GM20431 (cell line): ENCODE data around the gene MTFP1.
"Not testable (repeated sequence)": the region's sequence is repeated elsewhere in the genome, so short reads cannot be mapped to it uniquely, and the experiment has no call there.

ENCODE experiments used
- in situ Hi-C: fragments of 300-500 bp; cut with MseI, MboI; formaldehyde crosslinking; loops from one replicate; pipeline ENCODE4 v1.15.0; 2020; ENCODE audit warnings: low sequenced_read_pairs; ENCODE audit not compliant: unreplicated experiment

Gene MTFP1

GRCh38 chr22:30447656-30448055 lies 22.1 kb downstream of the MTFP1 start:
- in situ Hi-C loops, result no loop called here

GRCh38 chr22:30451488-30451887 lies 25.9 kb downstream of the MTFP1 start:
- in situ Hi-C loops, result not testable (repeated sequence)

GRCh38 chr22:30452861-30453260 lies 27.3 kb downstream of the MTFP1 start:
- in situ Hi-C loops, result no loop called here

- in situ Hi-C loops, result no loop called here
Observed at GRCh38 chr22:30453731-30454510, 28.4 kb downstream of the MTFP1 start.

GRCh38 chr22:30455075-30455840 lies 29.7 kb downstream of the MTFP1 start:
- in situ Hi-C loops, result no loop called here

- in situ Hi-C loops, result no loop called here
Observed at GRCh38 chr22:30457981-30458380, 32.4 kb downstream of the MTFP1 start.

GRCh38 chr22:30459181-30460052 lies 33.8 kb downstream of the MTFP1 start:
- in situ Hi-C loops, result no loop called here

GRCh38 chr22:30460147-30460546 lies 34.6 kb downstream of the MTFP1 start:
- in situ Hi-C loops, result no loop called here

GRCh38 chr22:30460555-30460954 lies 35.0 kb downstream of the MTFP1 start:
- in situ Hi-C loops, result not testable (repeated sequence)

- in situ Hi-C loops, result no loop called here
Observed at GRCh38 chr22:30469165-30469564, 43.6 kb downstream of the MTFP1 start.

- in situ Hi-C loops, result no loop called here
Observed at GRCh38 chr22:30470655-30471054, 45.1 kb downstream of the MTFP1 start.

- in situ Hi-C loops, result no loop called here
Observed at GRCh38 chr22:30471616-30472318, 46.2 kb downstream of the MTFP1 start, which contains the start of gene SEC14L3. SEC14L3 (minus strand) TSS chr22:30472017; CDS start chr22:30471958, 59 bp downstream.

- in situ Hi-C loops, result no loop called here
Observed at GRCh38 chr22:30472994-30473720, 47.6 kb downstream of the MTFP1 start.

- in situ Hi-C loops, result no loop called here
Observed at GRCh38 chr22:30474121-30474520, 48.6 kb downstream of the MTFP1 start.

GRCh38 chr22:30474683-30475424 lies 49.3 kb downstream of the MTFP1 start:
- in situ Hi-C loops, result loop anchor here (25.0 kb wide), 1 partner anchor 363 kb away; no protein-coding TSS in a partner anchor
